H9 (cell line): ENCODE data around the gene ITGBL1. TPM values are rescaled to one million over a fixed set of nuclear protein-coding genes. Genes with fewer than 3 reads are reported as not detected.
"Not testable (repeated sequence)": the region's sequence is repeated elsewhere in the genome, so short reads cannot be mapped to it uniquely, and the experiment has no call there.

Experiments
- DNase-seq: peaks from one replicate; pipeline ENCODE4 v3.0.0-alpha.2; 2017
- H2AFZ ChIP-seq: one replicate; pipeline ENCODE4 v1.6.1; 2013; ENCODE audit warnings: mild to moderate bottlenecking, low read length, control low read depth, moderate library complexity
- H2AK5ac ChIP-seq: 2 replicates; pipeline ENCODE4 v1.6.1; 2013; ENCODE audit warnings: low read length, control low read depth, mixed read lengths; ENCODE audit not compliant: insufficient read length
- H2BK120ac ChIP-seq: one replicate; pipeline ENCODE4 v1.6.1; 2013; ENCODE audit warnings: low read depth, mild to moderate bottlenecking, low read length, control low read depth, inconsistent platforms; ENCODE audit not compliant: poor library complexity, severe bottlenecking
- H2BK12ac ChIP-seq: 2 replicates; pipeline ENCODE4 v1.6.1; 2013; ENCODE audit warnings: low read length, control low read depth, mixed read lengths, low read depth; ENCODE audit not compliant: insufficient read length
- H2BK15ac ChIP-seq: 2 replicates; pipeline ENCODE4 v1.6.1; 2013; ENCODE audit warnings: low read depth, low read length, control low read depth
- H2BK20ac ChIP-seq: one replicate; pipeline ENCODE4 v1.6.1; 2013; ENCODE audit warnings: low read depth, mild to moderate bottlenecking, low read length, control low read depth, inconsistent platforms; ENCODE audit not compliant: poor library complexity, severe bottlenecking
- H2BK5ac ChIP-seq: 2 replicates; pipeline ENCODE4 v1.6.1; 2013; ENCODE audit warnings: low read length, control low read depth, mixed read lengths; ENCODE audit not compliant: insufficient read length
- H3K14ac ChIP-seq: 2 replicates; pipeline ENCODE4 v1.6.1; 2013; ENCODE audit warnings: low read length, control low read depth; ENCODE audit not compliant: insufficient read depth
- H3K18ac ChIP-seq: 2 replicates; pipeline ENCODE4 v1.6.1; 2013; ENCODE audit warnings: low read depth, mild to moderate bottlenecking, mixed read lengths, low read length, control low read depth; ENCODE audit not compliant: insufficient read length
- H3K23ac ChIP-seq: 2 replicates; pipeline ENCODE4 v1.6.1; 2013; ENCODE audit warnings: low read length, control low read depth, mixed read lengths, low read depth; ENCODE audit not compliant: insufficient read length
- H3K23me2 ChIP-seq: 2 replicates; pipeline ENCODE4 v1.6.1; 2013; ENCODE audit warnings: low read depth, mild to moderate bottlenecking, mixed read lengths, low read length, control low read depth; ENCODE audit not compliant: insufficient read length, poor library complexity, severe bottlenecking
- H3K27ac ChIP-seq: 2 replicates; pipeline ENCODE4 v1.5.1; 2013; ENCODE audit warnings: low read length, control low read depth, mixed read lengths, low read depth; ENCODE audit not compliant: insufficient read length
- H3K27me3 ChIP-seq: 2 replicates; pipeline ENCODE4 v1.6.1; 2013; ENCODE audit warnings: low read length, control low read depth, inconsistent platforms; ENCODE audit not compliant: insufficient read depth
- H3K4ac ChIP-seq: 2 replicates; pipeline ENCODE4 v1.6.1; 2013; ENCODE audit warnings: low read depth, mild to moderate bottlenecking, control low read depth, inconsistent platforms, low read length, moderate library complexity
- H3K4me1 ChIP-seq: 2 replicates; pipeline ENCODE4 v1.6.1; 2013; ENCODE audit warnings: low read length, control low read depth, inconsistent platforms; ENCODE audit not compliant: insufficient read depth
- H3K4me2 ChIP-seq: 2 replicates; pipeline ENCODE4 v1.6.1; 2013; ENCODE audit warnings: low read length, control low read depth, mixed read lengths; ENCODE audit not compliant: insufficient read length, insufficient read depth
- H3K56ac ChIP-seq: 2 replicates; pipeline ENCODE4 v1.6.1; 2013; ENCODE audit warnings: low read depth, mild to moderate bottlenecking, mixed read lengths, low read length, control low read depth; ENCODE audit not compliant: insufficient read length
- H3K79me1 ChIP-seq: 2 replicates; pipeline ENCODE4 v1.6.1; 2013; ENCODE audit warnings: low read depth, mild to moderate bottlenecking, moderate library complexity, low read length, control low read depth, inconsistent platforms; ENCODE audit not compliant: insufficient read depth, poor library complexity, severe bottlenecking
- H3K79me2 ChIP-seq: 2 replicates; pipeline ENCODE4 v1.6.1; 2013; ENCODE audit warnings: low read length, control low read depth, inconsistent platforms; ENCODE audit not compliant: insufficient read depth
- H3K9ac ChIP-seq: 2 replicates; pipeline ENCODE4 v1.6.1; 2013; ENCODE audit warnings: low read length, control low read depth, mixed read lengths; ENCODE audit not compliant: insufficient read length; ENCODE audit errors: extremely low read depth
- H3K9me3 ChIP-seq: one replicate; pipeline ENCODE4 v1.6.1; 2013; ENCODE audit warnings: low read depth, low read length, inconsistent platforms; ENCODE audit not compliant: control insufficient read depth
- H3T11ph ChIP-seq: one replicate; pipeline ENCODE4 v1.6.1; 2013; ENCODE audit warnings: mild to moderate bottlenecking, low read length, control low read depth, inconsistent platforms
- H4K20me1 ChIP-seq: one replicate; pipeline ENCODE4 v1.6.1; 2013; ENCODE audit not compliant: control insufficient read depth, insufficient read length, insufficient read depth
- H4K5ac ChIP-seq: 2 replicates; pipeline ENCODE4 v1.6.1; 2013; ENCODE audit warnings: low read depth, mild to moderate bottlenecking, mixed read lengths, low read length, control low read depth; ENCODE audit not compliant: insufficient read length
- H4K8ac ChIP-seq: replicated peaks from 2 replicates; pipeline ENCODE4 v1.6.1; 2013; ENCODE audit warnings: low read length, control low read depth, mixed read lengths, low read depth; ENCODE audit not compliant: insufficient read length
- H4K91ac ChIP-seq: 2 replicates; pipeline ENCODE4 v1.6.1; 2013; ENCODE audit warnings: low read depth, mild to moderate bottlenecking, moderate library complexity, mixed read lengths, low read length, control low read depth; ENCODE audit not compliant: insufficient read length
- H3K27ac Mint-ChIP-seq, 3 experiments: 2 replicates in 2 of 3; 3 replicates in 1 of 3; pipeline ENCODE4 v1.8.0; 2020 to 2021; ENCODE audit warnings: mixed read lengths in 3 of 3, mild to moderate bottlenecking in 1 of 3, moderate library complexity in 1 of 3
- H3K27me3 Mint-ChIP-seq: 2 replicates; pipeline ENCODE4 v1.8.0; 2021; ENCODE audit warnings: low read depth, mild to moderate bottlenecking, moderate library complexity, mixed read lengths
- H3K36me3 Mint-ChIP-seq, 3 experiments: 2 replicates in 2 of 3; 3 replicates in 1 of 3; pipeline ENCODE4 v1.8.0; 2020 to 2021; ENCODE audit warnings: low read depth in 3 of 3, mixed read lengths in 3 of 3; ENCODE audit not compliant: insufficient read depth in 1 of 3
- H3K4me1 Mint-ChIP-seq, 2 experiments: 2 replicates each; pipeline ENCODE4 v1.8.0; 2020; ENCODE audit warnings: mixed read lengths in 2 of 2
- H3K4me3 Mint-ChIP-seq, 2 experiments: 2 replicates in 1 of 2; 3 replicates in 1 of 2; pipeline ENCODE4 v1.8.0; 2020 to 2021; ENCODE audit warnings: mild to moderate bottlenecking in 2 of 2, mixed read lengths in 2 of 2, moderate library complexity in 1 of 2
- H3K9me3 Mint-ChIP-seq, 2 experiments: 2 replicates in 1 of 2; 3 replicates in 1 of 2; pipeline ENCODE4 v1.8.0; 2020; ENCODE audit warnings: mild to moderate bottlenecking in 2 of 2, mixed read lengths in 2 of 2, moderate library complexity in 1 of 2
- CTCF ChIP-seq: fragments of 200-600 bp; sonication (generic); conservative IDR thresholded peaks from 3 replicates; pipeline ENCODE4 v1.8.0; 2021; ENCODE audit warnings: antibody characterized with exemption, mild to moderate bottlenecking
- WGBS: extraction: QIAGEN DNeasy Blood & Tissue Kit; methylation state at CpG from one replicate; pipeline ENCODE4 v1.1.7; 2013; ENCODE audit warnings: missing lambda C conversion rate, low lambda C conversion rate, mixed read lengths; ENCODE audit not compliant: insufficient read length; ENCODE audit errors: extremely low coverage; 5-methylcytosine and 5-hydroxymethylcytosine counted together
- total RNA-seq: library from RNA; stranded (reverse); gene quantifications from 2 replicates; pipeline ENCODE4 v1.2.1, GENCODE V29; 2021

Gene ITGBL1
- total RNA-seq, 1 experiment from 2014 or later, result not detected

GRCh38 chr13:101536079-101536478, 83.6 kb downstream of the ITGBL1 start:
- Histone ChIP-seq H3K27me3 (no peaks in the 10 kb centered on the region), H3K79me2 (no peaks in the 10 kb centered on the region), H3K27ac (no peak overlapping the region), H4K8ac (no peak overlapping the region), H2AFZ (no peak overlapping the region), H2BK15ac (no peak overlapping the region), H3K4ac (no peak overlapping the region), H3K56ac (no peak overlapping the region), H3K9ac (no peak overlapping the region), H4K5ac (no peak overlapping the region), H3K4me2 (no peak overlapping the region), H3K23ac (no peak overlapping the region), H3K4me1 (no peaks in the 10 kb centered on the region), H3K79me1 (no peaks in the 10 kb centered on the region), H4K20me1 (no peaks in the 10 kb centered on the region), H4K91ac (no peak overlapping the region), H3K23me2 (no peaks in the 10 kb centered on the region), H2BK5ac (no peak overlapping the region), H3K14ac (no peak overlapping the region), H3T11ph (no peak overlapping the region), H2BK20ac (no peak overlapping the region), H3K18ac (no peak overlapping the region), H2BK120ac (no peak overlapping the region), H2AK5ac (no peak overlapping the region), H2BK12ac (no peak overlapping the region), H3K9me3 (no peaks in the 10 kb centered on the region)
- Mint-ChIP-seq H3K9me3 (no peaks in the 10 kb centered on the region; a peak in 1 of 5 replicates), H3K27me3 (no peaks in the 10 kb centered on the region), H3K36me3 (no peaks in the 10 kb centered on the region; a peak in 1 of 7 replicates), H3K4me1 (no peaks in the 10 kb centered on the region), H3K27ac (no peak overlapping the region), H3K4me3 (no peak overlapping the region)
- WGBS, result no CpG with 5 or more reads among the region's 3 CpGs
- DNase-seq, result no peak
- TF ChIP-seq CTCF, result no peak

- not testable (repeated sequence) for H3K79me1 ChIP-seq, H3K9me3 ChIP-seq, H3K4ac ChIP-seq, H2BK15ac ChIP-seq, H3K4me1 ChIP-seq, H4K8ac ChIP-seq, H3K27me3 ChIP-seq, H3K18ac ChIP-seq, H3K27ac Mint-ChIP-seq, H3K23me2 ChIP-seq, H4K91ac ChIP-seq, H3K79me2 ChIP-seq, H3K56ac ChIP-seq, H2BK5ac ChIP-seq, H2BK12ac ChIP-seq, H4K20me1 ChIP-seq, H3K36me3 Mint-ChIP-seq, H3K9me3 Mint-ChIP-seq, H3T11ph ChIP-seq, H3K4me2 ChIP-seq, H3K14ac ChIP-seq, H4K5ac ChIP-seq, H3K23ac ChIP-seq, H3K4me3 Mint-ChIP-seq, H2AFZ ChIP-seq, H2AK5ac ChIP-seq, H3K4me1 Mint-ChIP-seq, H3K27me3 Mint-ChIP-seq, H2BK120ac ChIP-seq, H2BK20ac ChIP-seq, H3K9ac ChIP-seq, H3K27ac ChIP-seq
- DNase-seq, result peak; percentile 44
- WGBS, result no CpG with 5 or more reads among the region's 11 CpGs
These were observed 92.1 kb downstream of the ITGBL1 start for GRCh38 chr13:101544544-101544943.
